ENCODE results near the gene SERPINE2.

The SERPINE2 gene, protein sequence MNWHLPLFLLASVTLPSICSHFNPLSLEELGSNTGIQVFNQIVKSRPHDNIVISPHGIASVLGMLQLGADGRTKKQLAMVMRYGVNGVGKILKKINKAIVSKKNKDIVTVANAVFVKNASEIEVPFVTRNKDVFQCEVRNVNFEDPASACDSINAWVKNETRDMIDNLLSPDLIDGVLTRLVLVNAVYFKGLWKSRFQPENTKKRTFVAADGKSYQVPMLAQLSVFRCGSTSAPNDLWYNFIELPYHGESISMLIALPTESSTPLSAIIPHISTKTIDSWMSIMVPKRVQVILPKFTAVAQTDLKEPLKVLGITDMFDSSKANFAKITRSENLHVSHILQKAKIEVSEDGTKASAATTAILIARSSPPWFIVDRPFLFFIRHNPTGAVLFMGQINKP

GRCh38 chr2:224039080-224039769 is at the start of gene SERPINE2:
TSS of gene SERPINE2 (minus strand) at chr2:224039286. CDS start at chr2:224001900, 37,386 bp downstream.
- peak; percentile 14 for DNase-seq (ENCODE audit: low read depth)

DNA sequence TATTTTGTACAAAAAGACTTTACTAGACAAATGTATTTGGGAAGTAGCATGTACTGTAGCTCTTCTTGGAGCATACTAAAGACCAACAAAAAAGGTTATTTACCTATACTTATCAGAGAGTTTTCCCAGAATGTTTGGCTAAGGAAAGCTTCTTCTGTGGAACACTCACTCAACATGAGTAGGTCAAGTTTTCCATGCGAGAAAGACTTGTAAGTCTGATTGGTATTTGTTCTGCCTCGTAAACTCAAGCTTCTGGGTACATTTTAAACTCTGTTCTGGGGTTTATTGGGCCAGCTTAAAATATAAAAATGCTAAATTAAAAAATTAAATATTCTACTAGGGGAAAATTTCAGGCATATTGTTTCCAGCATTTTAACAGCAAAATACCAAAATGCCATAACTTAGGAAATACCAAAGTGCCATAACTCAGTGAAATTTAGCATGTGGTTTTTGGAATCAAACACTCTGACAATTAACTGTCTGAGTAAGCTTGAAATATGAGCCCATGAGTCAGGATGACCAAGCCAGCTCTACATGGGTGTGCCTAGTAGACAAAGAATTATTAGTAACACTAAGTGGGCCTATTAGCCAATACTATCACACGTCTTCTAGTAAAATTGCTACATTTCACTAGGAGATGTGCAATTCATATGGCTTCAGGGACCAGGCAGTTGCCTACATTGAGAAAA is 47.3 kb upstream of the SERPINE2 start:
- peak; percentile 94 for DNase-seq (ENCODE audit: low read depth)

- no peak for DNase-seq (ENCODE audit: low read depth)
Observed at GRCh38 chr2:224085811-224086210, 46.7 kb upstream of the SERPINE2 start.

- DNase-seq (ENCODE audit: low read depth): peak; percentile 74
Observed at GRCh38 chr2:224085246-224085645, 46.2 kb upstream of the SERPINE2 start.

DNA sequence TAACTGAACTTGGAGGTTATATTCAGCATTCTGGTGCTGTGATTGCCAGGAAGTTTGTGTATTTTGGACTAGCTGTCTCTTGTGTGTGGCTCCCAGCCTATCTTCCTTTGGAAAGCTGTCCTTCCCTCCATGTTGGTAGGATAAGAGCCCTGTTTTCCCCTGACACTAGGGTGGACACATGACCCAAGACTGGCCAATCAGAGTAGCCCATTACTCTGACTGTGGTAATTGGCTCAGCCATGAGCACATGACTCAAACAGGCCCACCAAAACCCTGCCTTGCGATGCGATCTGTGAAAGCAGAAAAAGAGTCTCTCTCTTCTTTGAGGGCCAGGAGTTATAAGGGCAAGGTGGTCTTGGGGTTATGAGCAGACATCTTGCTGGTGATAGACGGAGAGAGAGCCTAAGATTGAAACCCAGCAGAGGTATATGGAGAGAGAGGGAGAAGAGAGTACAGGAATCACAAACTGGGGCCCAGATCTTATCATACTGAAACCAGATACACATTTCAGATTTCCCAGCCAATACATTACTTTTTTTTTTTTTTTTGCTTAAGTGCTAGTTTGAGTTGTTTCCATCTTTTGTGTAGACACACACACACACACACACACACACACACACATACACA is 45.3 kb upstream of the SERPINE2 start:
- DNase-seq (ENCODE audit: low read depth): no peak

GRCh38 chr2:224083638-224084037 is 44.6 kb upstream of the SERPINE2 start:
- no peak for DNase-seq (ENCODE audit: low read depth)

DNA sequence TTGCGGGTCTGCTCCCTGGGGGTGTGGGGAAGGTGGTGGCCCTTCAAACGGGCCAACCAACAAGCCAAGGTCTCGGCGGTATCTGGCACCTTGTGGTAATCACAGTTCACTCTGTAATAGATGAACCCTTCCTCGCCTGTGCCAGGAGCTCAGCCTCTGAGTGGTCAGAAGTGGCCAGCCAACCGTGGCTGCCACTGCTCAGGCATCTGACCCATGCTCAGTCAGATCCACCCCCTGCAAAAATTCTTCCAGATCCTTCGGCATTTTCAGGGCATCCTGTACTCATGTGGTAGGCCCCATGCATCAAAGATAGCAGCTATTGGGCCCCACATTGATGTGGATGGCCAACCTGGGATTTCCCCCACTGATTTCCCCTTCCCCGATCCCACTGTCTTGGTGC is 39.6 kb upstream of the SERPINE2 start:
- no peak for DNase-seq (ENCODE audit: low read depth)

DNA sequence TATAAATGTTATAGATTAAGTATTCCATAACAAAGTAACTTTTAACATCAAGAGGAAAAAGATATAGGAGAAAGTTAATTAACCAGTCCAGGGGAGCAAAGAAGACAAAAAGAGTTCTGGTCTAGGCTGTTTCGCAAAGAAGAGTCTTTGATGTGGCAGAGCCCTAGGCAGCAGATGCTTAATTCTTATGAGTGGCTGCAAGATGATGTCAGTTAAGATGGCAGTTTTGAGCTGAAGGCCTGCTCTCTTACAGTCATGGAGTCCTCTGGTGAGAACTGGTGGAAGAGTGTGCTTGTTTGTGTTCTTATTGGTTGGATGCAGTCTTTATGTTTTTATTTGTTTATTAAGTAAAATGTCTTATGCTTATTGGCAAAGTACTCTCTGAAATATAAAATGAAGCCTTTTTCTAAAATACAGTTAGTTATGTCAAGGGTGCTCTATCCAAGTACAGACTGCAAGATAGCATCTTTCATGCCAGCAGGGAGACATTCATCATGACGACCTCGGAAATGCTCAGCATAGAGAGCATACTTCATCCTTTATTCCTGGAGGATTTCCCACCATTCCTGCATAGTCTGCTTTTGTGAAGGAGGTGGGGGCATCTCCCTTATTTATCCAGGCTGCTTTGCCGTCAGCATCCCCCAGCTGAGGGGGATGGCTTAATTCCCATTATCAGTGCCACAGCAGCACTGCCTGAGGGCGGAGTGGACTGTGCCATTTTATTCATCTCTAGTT is 38.9 kb upstream of the SERPINE2 start:
- DNase-seq (ENCODE audit: low read depth): peak; percentile 10

GRCh38 chr2:224075588-224075987 is 36.5 kb upstream of the SERPINE2 start:
- DNase-seq (ENCODE audit: low read depth): no peak

GRCh38 chr2:224073676-224074075 is 34.6 kb upstream of the SERPINE2 start:
- DNase-seq (ENCODE audit: low read depth): no peak

GRCh38 chr2:224072541-224073188 is 33.6 kb upstream of the SERPINE2 start:
- DNase-seq (ENCODE audit: low read depth): peak; percentile 45

- no peak for DNase-seq (ENCODE audit: low read depth)
Observed at GRCh38 chr2:224069172-224069571, 30.1 kb upstream of the SERPINE2 start.

DNA sequence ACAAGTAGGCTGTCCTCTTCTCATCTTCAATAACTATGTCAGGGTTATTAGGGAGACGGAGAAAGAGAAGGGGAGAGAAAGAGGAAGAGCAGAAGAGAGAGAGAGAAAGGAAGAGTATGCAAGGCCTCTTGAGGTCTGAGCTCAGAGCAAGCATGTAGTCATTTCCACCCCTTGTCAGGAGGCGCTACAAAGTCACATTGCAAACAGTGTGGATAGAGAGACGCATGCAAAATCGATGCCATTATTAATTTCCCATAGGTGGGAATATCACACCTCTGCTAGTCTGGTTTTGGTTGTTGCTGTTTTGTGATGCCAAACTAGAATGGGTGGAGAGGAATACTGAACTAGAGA is 24.2 kb upstream of the SERPINE2 start:
- DNase-seq (ENCODE audit: low read depth): no peak

- DNase-seq (ENCODE audit: low read depth): no peak
Observed at GRCh38 chr2:224062481-224063297, 23.6 kb upstream of the SERPINE2 start.

GRCh38 chr2:224060783-224061482 is 21.8 kb upstream of the SERPINE2 start:
- DNase-seq (ENCODE audit: low read depth): no peak

DNA sequence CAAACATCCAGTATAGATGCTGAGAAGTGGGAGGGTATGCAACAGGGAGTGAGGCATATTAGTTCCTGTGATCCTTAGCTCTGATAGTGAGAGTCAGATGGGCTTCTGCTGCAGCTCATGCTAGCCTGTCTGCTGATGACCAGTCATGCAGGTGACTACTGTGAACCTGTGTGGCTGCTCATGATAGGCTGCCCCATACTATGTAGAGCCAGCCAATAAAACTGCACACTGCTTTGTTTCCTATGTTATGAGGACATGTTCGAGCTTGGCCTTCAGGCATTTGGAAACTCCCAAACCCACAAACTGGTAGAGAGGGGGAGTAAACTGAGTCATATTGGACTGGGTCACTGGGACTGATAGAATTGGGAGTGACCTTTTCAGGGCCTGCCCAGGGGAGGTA is 20.1 kb upstream of the SERPINE2 start:
- no peak for DNase-seq (ENCODE audit: low read depth)

DNA sequence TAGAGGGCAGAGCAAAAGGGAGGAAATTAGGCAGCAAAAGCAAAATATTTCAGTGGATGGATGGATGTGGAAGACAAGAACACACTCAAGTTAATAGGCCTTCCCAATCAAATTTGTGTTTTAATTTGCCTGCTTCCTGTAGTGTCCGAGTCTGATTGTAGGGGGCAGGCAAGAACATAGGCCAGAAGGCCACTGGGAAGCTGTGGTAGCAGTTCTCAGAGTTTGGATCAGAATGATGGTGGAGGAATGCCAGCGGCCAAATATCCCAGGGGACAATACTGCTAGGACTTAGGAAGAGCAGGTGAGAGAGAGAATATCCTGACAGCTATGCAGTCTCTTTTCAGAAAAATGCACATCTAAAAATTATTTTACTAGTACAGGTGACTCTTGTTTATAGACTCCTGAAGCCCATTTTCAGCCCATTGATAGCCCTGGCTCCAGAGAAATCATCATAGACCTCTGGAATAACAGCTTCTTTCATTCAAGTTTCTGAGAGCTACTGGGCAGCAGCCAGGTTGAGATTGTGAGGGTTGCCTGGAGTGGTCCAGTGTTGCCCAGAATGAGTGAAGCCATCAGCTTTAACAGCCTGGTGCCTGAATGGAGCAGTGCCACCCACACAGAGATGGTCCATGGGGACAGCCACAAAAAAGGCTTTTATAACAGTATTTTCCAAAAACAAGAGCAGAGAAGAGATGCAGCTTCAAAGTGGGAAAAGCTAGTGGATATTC is 19.1 kb upstream of the SERPINE2 start:
- DNase-seq (ENCODE audit: low read depth): no peak

- no peak for DNase-seq (ENCODE audit: low read depth)
Observed at GRCh38 chr2:224056889-224057288, 17.8 kb upstream of the SERPINE2 start.

DNA sequence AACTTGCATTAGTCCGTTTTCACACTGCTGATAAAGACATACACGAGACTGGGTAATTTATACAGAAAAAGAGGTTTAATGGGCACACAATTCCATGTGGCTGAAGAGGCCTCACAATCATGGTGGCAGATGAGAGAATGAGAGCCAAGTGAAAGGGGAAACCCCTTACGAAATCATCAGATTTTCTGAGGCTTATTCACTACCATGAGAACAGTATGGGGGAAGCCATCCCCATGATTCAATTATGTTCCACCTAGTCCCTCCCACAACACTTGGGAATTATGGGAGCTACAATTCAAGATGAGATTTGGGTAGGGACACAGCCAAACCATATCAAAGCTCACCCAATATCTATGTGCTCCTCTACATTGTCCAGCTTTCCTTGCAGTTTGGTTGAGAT is 16.0 kb upstream of the SERPINE2 start:
- DNase-seq (ENCODE audit: low read depth): peak; percentile 29
